Measurements from ENCODE around the gene SMAD5.

SMAD5 gene

GRCh38 chr5:136202469-136203205, 70.0 kb downstream of the SMAD5 start:
- H3K9me2 ChIP-seq (replicated peaks; ENCODE audit: insufficient read depth, low read length), result no peaks in the 10 kb centered on the region
- no peak overlapping the region for H3K4me2 ChIP-seq (ENCODE audit: low read depth, low read length)
- no peak for DNase-seq
- no peaks in the 10 kb centered on the region for H3K36me3 ChIP-seq (replicated peaks; ENCODE audit: insufficient read depth, low read length)
- H3K9ac ChIP-seq (ENCODE audit: low read length), result no peak overlapping the region
- H4K20me1 ChIP-seq (ENCODE audit: insufficient read depth, low read length), result no peaks in the 10 kb centered on the region
- no peak overlapping the region for H2AFZ ChIP-seq (ENCODE audit: low read length)
- no peak overlapping the region for H3K4me3 ChIP-seq (ENCODE audit: low read length)
- no peaks in the 10 kb centered on the region for H3K4me1 ChIP-seq (ENCODE audit: low read length)
- H3K27ac ChIP-seq (ENCODE audit: low read length), result no peak overlapping the region
- H3K79me2 ChIP-seq (ENCODE audit: low read length), result no peaks in the 10 kb centered on the region
- no peak for TF ChIP-seq EZH2phosphoT487 (IDR thresholded peaks at IDR 0.05; ENCODE audit: low read length)
- TF ChIP-seq CTCF (IDR thresholded peaks at IDR 0.05; ENCODE audit: low read length), result no peak
- no peaks in the 10 kb centered on the region for H3K9me3 ChIP-seq (replicated peaks; ENCODE audit: insufficient read depth, low read length)
- no peaks in the 10 kb centered on the region for H3K27me3 ChIP-seq (replicated peaks; ENCODE audit: insufficient read depth, low read length)
- no peaks in the 10 kb centered on the region for H3F3A ChIP-seq (ENCODE audit: insufficient read depth, low read length)

GRCh38 chr5:136203303-136203922, 70.8 kb downstream of the SMAD5 start:
- no peak overlapping the region for H3K4me3 ChIP-seq (ENCODE audit: low read length)
- no peaks in the 10 kb centered on the region for H3K27me3 ChIP-seq (replicated peaks; ENCODE audit: insufficient read depth, low read length)
- no peaks in the 10 kb centered on the region for H3K79me2 ChIP-seq (ENCODE audit: low read length)

GRCh38 chr5:136205061-136205702, 72.5 kb downstream of the SMAD5 start:
- Histone ChIP-seq H3K4me1 (ENCODE audit: low read length) (no peaks in the 10 kb centered on the region), H3K36me3 (replicated peaks; ENCODE audit: insufficient read depth, low read length) (no peaks in the 10 kb centered on the region), H3K4me3 (ENCODE audit: low read length) (no peak overlapping the region), H4K20me1 (ENCODE audit: insufficient read depth, low read length) (no peaks in the 10 kb centered on the region), H3K27ac (ENCODE audit: low read length) (no peak overlapping the region), H3K9me3 (replicated peaks; ENCODE audit: insufficient read depth, low read length) (no peaks in the 10 kb centered on the region), H3K79me2 (ENCODE audit: low read length) (no peaks in the 10 kb centered on the region), H3K9ac (ENCODE audit: low read length) (no peak overlapping the region), H3K9me2 (replicated peaks; ENCODE audit: insufficient read depth, low read length) (no peaks in the 10 kb centered on the region), H3K4me2 (ENCODE audit: low read depth, low read length) (no peak overlapping the region), H3F3A (ENCODE audit: insufficient read depth, low read length) (no peaks in the 10 kb centered on the region), H3K27me3 (replicated peaks; ENCODE audit: insufficient read depth, low read length) (no peaks in the 10 kb centered on the region), H2AFZ (ENCODE audit: low read length) (no peak overlapping the region)
- no peak for TF ChIP-seq EZH2 (optimal IDR thresholded peaks at IDR 0.05; ENCODE audit: low read depth, low read length)
- TF ChIP-seq EZH2phosphoT487 (IDR thresholded peaks at IDR 0.05; ENCODE audit: low read length), result no peak
- no peak for TF ChIP-seq CTCF (IDR thresholded peaks at IDR 0.05; ENCODE audit: low read length)
- DNase-seq, result no peak

More at GRCh38 chr5:136203303-136203922, 70.8 kb downstream of the SMAD5 start:
- TF ChIP-seq CTCF (IDR thresholded peaks at IDR 0.05; ENCODE audit: low read length) (no peak), EZH2 (optimal IDR thresholded peaks at IDR 0.05; ENCODE audit: low read depth, low read length) (no peak), EZH2phosphoT487 (IDR thresholded peaks at IDR 0.05; ENCODE audit: low read length) (no peak)
- Histone ChIP-seq H3K36me3 (replicated peaks; ENCODE audit: insufficient read depth, low read length) (no peaks in the 10 kb centered on the region), H4K20me1 (ENCODE audit: insufficient read depth, low read length) (no peaks in the 10 kb centered on the region), H2AFZ (ENCODE audit: low read length) (no peak overlapping the region), H3F3A (ENCODE audit: insufficient read depth, low read length) (no peaks in the 10 kb centered on the region), H3K9me3 (replicated peaks; ENCODE audit: insufficient read depth, low read length) (no peaks in the 10 kb centered on the region), H3K9ac (ENCODE audit: low read length) (no peak overlapping the region), H3K4me2 (ENCODE audit: low read depth, low read length) (no peak overlapping the region), H3K4me1 (ENCODE audit: low read length) (no peaks in the 10 kb centered on the region), H3K9me2 (replicated peaks; ENCODE audit: insufficient read depth, low read length) (no peaks in the 10 kb centered on the region), H3K27ac (ENCODE audit: low read length) (no peak overlapping the region)
- no peak for DNase-seq
